IMR-90 (cell line): ENCODE data around the gene CLDN7. TPM values are rescaled to one million over a fixed set of nuclear protein-coding genes. Genes with fewer than 3 reads are reported as not detected.
A peak's percentile ranks its signal among the peaks of the same experiment; 100 is the strongest.

Source experiments
- ATAC-seq: fragments of 200-7000 bp; cut with Tn5 transposase; 2 replicates; pipeline ENCODE4 v1.9.1; 2020; ENCODE audit warnings: low read depth, mild to moderate bottlenecking, moderate library complexity
- BruUV-seq: library from RNA; stranded (reverse); fragments of 400-500 nt; replicated peaks from 2 replicates; lab custom pipeline; 2021; lab: Mats Ljungman, UMichigan
- CTCF ChIA-PET: fragments of 300-600 bp; formaldehyde crosslinking; extraction: SDS; loops from one replicate; lab custom pipeline; 2021; ENCODE audit warnings: antibody characterized with exemption; lab: Yijun Ruan, JAX
- POLR2A ChIA-PET: fragments of 300-600 bp; sonication (Branson Sonifier 250); formaldehyde crosslinking; loops from one replicate; lab custom pipeline; 2022; ENCODE audit warnings: antibody characterized with exemption; ENCODE audit not compliant: unreplicated experiment; lab: Charles Lee
- DNase-seq: peaks from one replicate; pipeline ENCODE4 v3.0.0; 2013
- H2AFZ ChIP-seq: replicated peaks from 2 replicates; pipeline ENCODE3; 2013; ENCODE audit warnings: low read length, mild to moderate bottlenecking; ENCODE audit not compliant: poor library complexity
- H2AK5ac ChIP-seq: 2 replicates; pipeline ENCODE4 v1.6.1; 2013; ENCODE audit warnings: low read depth, low read length, inconsistent platforms
- H2AK9ac ChIP-seq: replicated peaks from 2 replicates; pipeline ENCODE3; 2013; ENCODE audit warnings: mild to moderate bottlenecking, low read depth, low read length, moderate library complexity; ENCODE audit not compliant: poor library complexity
- H2BK120ac ChIP-seq: 2 replicates; pipeline ENCODE4 v1.6.1; 2013; ENCODE audit warnings: low read depth, low read length, inconsistent platforms
- H2BK15ac ChIP-seq: 3 replicates; pipeline ENCODE4 v1.6.1; 2013; ENCODE audit warnings: low read depth, low read length, inconsistent platforms
- H2BK20ac ChIP-seq: 2 replicates; pipeline ENCODE4 v1.6.1; 2013; ENCODE audit warnings: low read depth, mild to moderate bottlenecking, inconsistent platforms, low read length, moderate library complexity
- H2BK5ac ChIP-seq: 2 replicates; pipeline ENCODE4 v1.6.1; 2013; ENCODE audit warnings: mild to moderate bottlenecking, low read depth, low read length, inconsistent platforms; ENCODE audit not compliant: poor library complexity, severe bottlenecking
- H3K14ac ChIP-seq: replicated peaks from 2 replicates; pipeline ENCODE4 v1.6.1; 2013; ENCODE audit warnings: low read depth, low read length, inconsistent platforms
- H3K18ac ChIP-seq: 2 replicates; pipeline ENCODE4 v1.6.1; 2013; ENCODE audit warnings: low read depth, low read length, control low read depth
- H3K23ac ChIP-seq: 2 replicates; pipeline ENCODE4 v1.6.1; 2013; ENCODE audit warnings: low read depth, low read length, inconsistent platforms
- H3K27ac ChIP-seq: 2 replicates; pipeline ENCODE4 v1.5.1; 2013; ENCODE audit warnings: mild to moderate bottlenecking, control low read depth, low read length; ENCODE audit not compliant: insufficient read depth
- H3K27me3 ChIP-seq: 2 replicates; pipeline ENCODE4 v1.6.1; 2013; ENCODE audit warnings: low read length; ENCODE audit not compliant: control insufficient read depth, insufficient read depth
- H3K36me3 ChIP-seq: 2 replicates; pipeline ENCODE4 v1.6.1; 2013; ENCODE audit warnings: low read length, mixed read lengths; ENCODE audit not compliant: control insufficient read depth, insufficient read depth
- H3K4ac ChIP-seq: 2 replicates; pipeline ENCODE4 v1.6.1; 2013; ENCODE audit warnings: low read depth, low read length, inconsistent platforms
- H3K4me1 ChIP-seq: 2 replicates; pipeline ENCODE4 v1.6.1; 2013; ENCODE audit warnings: low read length, mixed read lengths; ENCODE audit not compliant: control insufficient read depth, insufficient read depth
- H3K4me2 ChIP-seq: 2 replicates; pipeline ENCODE4 v1.6.1; 2013; ENCODE audit warnings: low read depth, mild to moderate bottlenecking, control low read depth, low read length, moderate library complexity
- H3K4me3 ChIP-seq: 2 replicates; pipeline ENCODE4 v1.5.1; 2013; ENCODE audit warnings: low read depth, mild to moderate bottlenecking, control low read depth, low read length, moderate library complexity; ENCODE audit not compliant: insufficient read depth
- H3K56ac ChIP-seq: 2 replicates; pipeline ENCODE4 v1.6.1; 2013; ENCODE audit warnings: low read length, inconsistent platforms; ENCODE audit not compliant: insufficient read depth; ENCODE audit errors: extremely low read depth
- H3K79me1 ChIP-seq, 2 experiments: 2 replicates each; pipeline ENCODE4 v1.6.1; 2013; ENCODE audit warnings: low read length in 2 of 2, inconsistent platforms in 1 of 2, low read depth in 1 of 2
- H3K9ac ChIP-seq: 2 replicates; pipeline ENCODE4 v1.6.1; 2013; ENCODE audit warnings: low read depth, low read length, control low read depth
- H3K9me1 ChIP-seq: 2 replicates; pipeline ENCODE4 v1.6.1; 2013; ENCODE audit warnings: low read length, inconsistent platforms; ENCODE audit not compliant: insufficient read depth
- H3K9me3 ChIP-seq: 2 replicates; pipeline ENCODE4 v1.6.1; 2013; ENCODE audit warnings: low read length; ENCODE audit not compliant: control insufficient read depth, insufficient read depth
- H4K20me1 ChIP-seq: 2 replicates; pipeline ENCODE4 v1.6.1; 2013; ENCODE audit warnings: low read length, inconsistent platforms; ENCODE audit not compliant: insufficient read depth
- H4K5ac ChIP-seq: 2 replicates; pipeline ENCODE4 v1.6.1; 2013; ENCODE audit warnings: mild to moderate bottlenecking, low read depth, low read length, control low read depth
- H4K8ac ChIP-seq, 2 experiments: 2 replicates each; pipeline ENCODE4 v1.6.1; 2013; ENCODE audit warnings: low read depth in 2 of 2, low read length in 2 of 2, control low read depth in 1 of 2, inconsistent platforms in 1 of 2
- H4K91ac ChIP-seq: 2 replicates; pipeline ENCODE4 v1.6.1; 2013; ENCODE audit warnings: low read depth, low read length, inconsistent platforms; ENCODE audit not compliant: insufficient read depth
- CHD1 ChIP-seq: IDR thresholded peaks from 2 replicates; pipeline ENCODE4 v1.6.1; 2012; ENCODE audit warnings: low read depth, low read length, improper control_type of control experiment
- ELK1 ChIP-seq: fragments of 150-350 bp; IDR thresholded peaks from 2 replicates; pipeline ENCODE4 v1.6.1; 2016; ENCODE audit warnings: low read depth, mild to moderate bottlenecking, low read length, moderate library complexity, borderline replicate concordance
- FOS ChIP-seq: fragments of 150-350 bp; IDR thresholded peaks from 2 replicates; pipeline ENCODE4 v1.6.1; 2016; ENCODE audit warnings: low read depth, low read length
- MAFK ChIP-seq: IDR thresholded peaks from 2 replicates; pipeline ENCODE4 v1.6.1; 2012; ENCODE audit warnings: low read depth, low read length, improper control_type of control experiment
- MAZ ChIP-seq: IDR thresholded peaks from 2 replicates; pipeline ENCODE4 v1.6.1; 2012; ENCODE audit warnings: low read depth, mild to moderate bottlenecking, low read length, improper control_type of control experiment, moderate library complexity, borderline replicate concordance
- MXI1 ChIP-seq: IDR thresholded peaks from 2 replicates; pipeline ENCODE4 v1.6.1; 2012; ENCODE audit warnings: low read depth, mild to moderate bottlenecking, low read length, moderate library complexity, borderline replicate concordance
- RCOR1 ChIP-seq: IDR thresholded peaks from 2 replicates; pipeline ENCODE4 v1.6.1; 2012; ENCODE audit warnings: mild to moderate bottlenecking, low read length, improper control_type of control experiment; ENCODE audit not compliant: insufficient replicate concordance
- RFX5 ChIP-seq: IDR thresholded peaks from 2 replicates; pipeline ENCODE4 v1.8.0; 2012; ENCODE audit warnings: low read depth, mild to moderate bottlenecking, low read length, moderate library complexity
- SMC3 ChIP-seq: fragments of 150-350 bp; IDR thresholded peaks from 2 replicates; pipeline ENCODE4 v1.6.1; 2016; ENCODE audit warnings: low read depth, mild to moderate bottlenecking, antibody characterized with exemption, low read length, moderate library complexity
- USF2 ChIP-seq: fragments of 150-350 bp; IDR thresholded peaks from 2 replicates; pipeline ENCODE4 v1.6.1; 2017; ENCODE audit warnings: mild to moderate bottlenecking, antibody characterized with exemption, low read length, low read depth
- WGBS, 2 experiments: methylation state at CpG; one replicate each; pipeline versions ENCODE4 v1.1.5 to v1.1.7; 2013; ENCODE audit warnings: missing lambda C conversion rate in 2 of 2; ENCODE audit not compliant: insufficient read length in 1 of 2; ENCODE audit errors: extremely low coverage in 2 of 2; 5-methylcytosine and 5-hydroxymethylcytosine counted together
- dilution Hi-C: fragments of 300-500 bp; cut with HindIII; formaldehyde crosslinking; loops from one replicate; pipeline ENCODE4 v1.14.3; 2018; ENCODE audit warnings: low sequenced_read_pairs; ENCODE audit not compliant: unreplicated experiment
- in situ Hi-C: fragments of 300-500 bp; cut with MboI; formaldehyde crosslinking; loops from 3 replicates; pipeline ENCODE4 v1.14.3; 2019; ENCODE audit warnings: low sequenced_read_pairs, inconsistent platforms, mixed read lengths
- intact Hi-C: fragments of 100-400 bp; cut with micrococcal nuclease; formaldehyde crosslinking; loops from 2 replicates; pipeline ENCODE4 v1.10.0; 2022
- polyA plus RNA-seq, 3 experiments: library from polyadenylated mRNA; depleted of rRNA; stranded (reverse); fragments of >200 nt; gene quantifications; 2 replicates each; pipeline ENCODE4 v1.2.3, GENCODE V29; 2012; ENCODE audit warnings: low replicate concordance in 1 of 3
- total RNA-seq: library from RNA; depleted of rRNA; stranded (reverse); fragments of >200 nt; gene quantifications from 2 replicates; pipeline ENCODE4 v1.2.3, GENCODE V29; 2012

CLDN7 gene
- total and polyA plus RNA-seq, 2 of the 4 experiments (the other 2 are of a cell fraction), result 1.4 TPM

- Histone ChIP-seq H3K56ac (peak overlapping the region; percentile 85), H4K8ac (peak overlapping the region; percentile 60 to 73; a peak in 3 of 4 replicates), H3K4me1 (peaks cover 14% of the 10 kb centered on the region), H2AK9ac (peak overlapping the region; percentile 100), H3K9me1 (peaks cover 2% of the 10 kb centered on the region; the same call in 1 of the 2 replicates), H3K4me2 (peak overlapping the region; percentile 22; the same call in 1 of the 2 replicates), H2BK15ac (no peak overlapping the region), H2AK5ac (peak overlapping the region; percentile 84), H3K27ac (peak overlapping the region; percentile 97), H3K79me1 (peaks cover 19 to 69% of the 10 kb centered on the region in 2 experiments), H3K23ac (peak overlapping the region; percentile 94), H4K5ac (peak overlapping the region; percentile 55), H2BK120ac (peak overlapping the region; percentile 50; the same call in 1 of the 2 replicates), H2BK5ac (peak overlapping the region; percentile 91), H3K18ac (peak overlapping the region; percentile 51), H3K14ac (peak overlapping the region; percentile 95), H3K9me3 (no peaks in the 10 kb centered on the region), H3K36me3 (peaks cover 36% of the 10 kb centered on the region), H3K9ac (peak overlapping the region; percentile 97), H2BK20ac (no peak overlapping the region), H3K27me3 (no peaks in the 10 kb centered on the region), H4K20me1 (peaks cover 35% of the 10 kb centered on the region), H3K4ac (peak overlapping the region; percentile 89), H2AFZ (peak overlapping the region; percentile 54), H3K4me3 (peak overlapping the region; percentile 98), H4K91ac (peak overlapping the region; percentile 75)
- 0% methylated on average over 14 of the region's 39 CpGs; no CpG with 5 or more reads in 1 of the 2 experiments for WGBS, 2 experiments
- BruUV-seq, result no TSS peak
- no peak for DNase-seq
- ATAC-seq, result no peak
- in situ Hi-C loops, result loop anchor here (25.0 kb wide), 1 partner anchor 924 kb away; the partner anchor contains the start of genes PER1 and VAMP2
- TF ChIP-seq MXI1 (no peak), MAZ (no peak), CHD1 (no peak), SMC3 (no peak), USF2 (no peak), ELK1 (no peak), FOS (no peak), RFX5 (no peak), MAFK (no peak), RCOR1 (no peak)
- POLR2A ChIA-PET, result no interaction called here
- dilution Hi-C loops, result no loop called here
- CTCF ChIA-PET, result no interaction called here
- intact Hi-C loops, result loop anchor here (5.0 kb wide), 1 partner anchor 59 kb away; no protein-coding TSS in a partner anchor
Measured at GRCh38 chr17:7238420-7239090, 23.7 kb downstream of the CLDN7 start.
